HEK293 (cell line): ENCODE measurements around the gene PBRM1.

Experiments used
- IKZF3 ChIP-seq: fragments of 450-650 bp; IDR thresholded peaks from 2 replicates; pipeline ENCODE4 v1.5.0; 2018; ENCODE audit warnings: missing biosample characterization, mild to moderate bottlenecking, missing genetic modification characterization, moderate library complexity
- KLF16 ChIP-seq: fragments of 450-650 bp; formaldehyde crosslinking; IDR thresholded peaks from 2 replicates; pipeline ENCODE4 v1.5.1; 2017; ENCODE audit warnings: missing biosample characterization, missing genetic modification characterization
- KLF8 ChIP-seq: fragments of 450-650 bp; formaldehyde crosslinking; IDR thresholded peaks from 2 replicates; pipeline ENCODE4 v1.5.1; 2016; ENCODE audit warnings: missing biosample characterization, missing genetic modification characterization
- OVOL3 ChIP-seq: fragments of 450-650 bp; formaldehyde crosslinking; IDR thresholded peaks from 2 replicates; pipeline ENCODE4 v1.5.1; 2016; ENCODE audit warnings: missing biosample characterization, missing genetic modification characterization
- PRDM1 ChIP-seq: fragments of 450-650 bp; formaldehyde crosslinking; IDR thresholded peaks from 2 replicates; pipeline ENCODE4; 2016; ENCODE audit warnings: missing biosample characterization, missing genetic modification characterization
- TCF7L2 ChIP-seq: IDR thresholded peaks from 2 replicates; pipeline ENCODE4 v1.6.1; 2011; ENCODE audit warnings: low read depth, mild to moderate bottlenecking, inconsistent platforms, low read length, moderate library complexity, borderline replicate concordance
- TRIM28 ChIP-seq: IDR thresholded peaks from 2 replicates; pipeline ENCODE4 v1.6.1; 2011; ENCODE audit warnings: low read length, control low read depth, borderline replicate concordance
- YY2 ChIP-seq: fragments of 450-650 bp; formaldehyde crosslinking; IDR thresholded peaks from 2 replicates; pipeline ENCODE4 v1.5.1; 2016; ENCODE audit warnings: missing biosample characterization, missing genetic modification characterization
- ZBTB6 ChIP-seq: fragments of 450-650 bp; formaldehyde crosslinking; IDR thresholded peaks from 2 replicates; pipeline ENCODE4 v1.5.1; 2017; ENCODE audit warnings: missing biosample characterization, missing genetic modification characterization
- ZFHX2 ChIP-seq: fragments of 450-650 bp; formaldehyde crosslinking; conservative IDR thresholded peaks from 2 replicates; pipeline ENCODE4 v1.5.1; 2016; ENCODE audit warnings: missing biosample characterization, missing genetic modification characterization
- ZFP3 ChIP-seq: fragments of 450-650 bp; formaldehyde crosslinking; IDR thresholded peaks from 2 replicates; pipeline ENCODE4 v1.5.1; 2016; ENCODE audit warnings: low read depth, missing biosample characterization, missing genetic modification characterization
- ZFP41 ChIP-seq: fragments of 450-650 bp; formaldehyde crosslinking; IDR thresholded peaks from 2 replicates; pipeline ENCODE4 v1.5.1; 2016; ENCODE audit warnings: missing biosample characterization, missing genetic modification characterization, borderline replicate concordance
- ZFP69B ChIP-seq: fragments of 450-650 bp; formaldehyde crosslinking; IDR thresholded peaks from 2 replicates; pipeline ENCODE4 v1.5.1; 2016; ENCODE audit warnings: missing biosample characterization, missing genetic modification characterization
- ZNF133 ChIP-seq: fragments of 450-650 bp; formaldehyde crosslinking; IDR thresholded peaks from 2 replicates; pipeline ENCODE4 v1.5.1; 2016; ENCODE audit warnings: missing biosample characterization, missing genetic modification characterization
- ZNF169 ChIP-seq: fragments of 450-650 bp; formaldehyde crosslinking; IDR thresholded peaks from 2 replicates; pipeline ENCODE4 v1.5.1; 2016; ENCODE audit warnings: missing biosample characterization, missing genetic modification characterization
- ZNF175 ChIP-seq: fragments of 450-650 bp; formaldehyde crosslinking; IDR thresholded peaks from 2 replicates; pipeline ENCODE4 v1.5.1; 2016; ENCODE audit warnings: missing biosample characterization, missing genetic modification characterization
- ZNF214 ChIP-seq: fragments of 450-650 bp; formaldehyde crosslinking; IDR thresholded peaks from 2 replicates; pipeline ENCODE4 v1.5.1; 2017; ENCODE audit warnings: missing biosample characterization, mild to moderate bottlenecking, missing genetic modification characterization, borderline replicate concordance
- ZNF221 ChIP-seq: fragments of 450-650 bp; formaldehyde crosslinking; IDR thresholded peaks from 2 replicates; pipeline ENCODE4 v1.5.1; 2017; ENCODE audit warnings: missing biosample characterization, missing genetic modification characterization, borderline replicate concordance
- ZNF23 ChIP-seq: fragments of 450-650 bp; formaldehyde crosslinking; IDR thresholded peaks from 2 replicates; pipeline ENCODE4 v1.5.1; 2016; ENCODE audit warnings: missing biosample characterization, missing genetic modification characterization, borderline replicate concordance
- ZNF239 ChIP-seq: fragments of 450-650 bp; formaldehyde crosslinking; IDR thresholded peaks from 2 replicates; pipeline ENCODE4 v1.5.1; 2016; ENCODE audit warnings: missing biosample characterization, missing genetic modification characterization
- ZNF354C ChIP-seq: fragments of 450-650 bp; formaldehyde crosslinking; IDR thresholded peaks from 2 replicates; pipeline ENCODE4 v1.5.1; 2016; ENCODE audit warnings: missing biosample characterization, missing genetic modification characterization, low read depth, borderline replicate concordance
- ZNF398 ChIP-seq: fragments of 450-650 bp; formaldehyde crosslinking; IDR thresholded peaks from 2 replicates; pipeline ENCODE4 v1.5.1; 2017; ENCODE audit warnings: missing biosample characterization, missing genetic modification characterization
- ZNF404 ChIP-seq: fragments of 450-650 bp; formaldehyde crosslinking; IDR thresholded peaks from 2 replicates; pipeline ENCODE4 v1.5.1; 2017; ENCODE audit warnings: missing biosample characterization, missing genetic modification characterization
- ZNF416 ChIP-seq: fragments of 450-650 bp; formaldehyde crosslinking; IDR thresholded peaks from 2 replicates; pipeline ENCODE4 v1.5.1; 2016; ENCODE audit warnings: missing biosample characterization, missing genetic modification characterization
- ZNF488 ChIP-seq: fragments of 450-650 bp; formaldehyde crosslinking; IDR thresholded peaks from 2 replicates; pipeline ENCODE4 v1.5.1; 2016; ENCODE audit warnings: missing biosample characterization, missing genetic modification characterization
- ZNF501 ChIP-seq: fragments of 450-650 bp; formaldehyde crosslinking; IDR thresholded peaks from 2 replicates; pipeline ENCODE4 v1.5.1; 2016; ENCODE audit warnings: missing biosample characterization, missing genetic modification characterization
- ZNF513 ChIP-seq: fragments of 450-650 bp; IDR thresholded peaks from 2 replicates; pipeline ENCODE4 v1.5.1; 2018; ENCODE audit warnings: missing biosample characterization, missing genetic modification characterization
- ZNF600 ChIP-seq: fragments of 450-650 bp; formaldehyde crosslinking; IDR thresholded peaks from 2 replicates; pipeline ENCODE4 v1.5.1; 2016; ENCODE audit warnings: missing biosample characterization, missing genetic modification characterization
- ZNF624 ChIP-seq: fragments of 450-650 bp; formaldehyde crosslinking; IDR thresholded peaks from 2 replicates; pipeline ENCODE4 v1.5.1; 2017; ENCODE audit warnings: missing biosample characterization, missing genetic modification characterization
- ZNF645 ChIP-seq: fragments of 450-650 bp; formaldehyde crosslinking; IDR thresholded peaks from 2 replicates; pipeline ENCODE4; 2016; ENCODE audit warnings: missing biosample characterization, missing genetic modification characterization
- ZNF777 ChIP-seq: fragments of 450-650 bp; formaldehyde crosslinking; IDR thresholded peaks from 2 replicates; pipeline ENCODE4 v1.5.1; 2017; ENCODE audit warnings: missing biosample characterization, missing genetic modification characterization, borderline replicate concordance
- ZSCAN23 ChIP-seq: fragments of 450-650 bp; formaldehyde crosslinking; IDR thresholded peaks from 2 replicates; pipeline ENCODE4 v1.5.1; 2016; ENCODE audit warnings: missing biosample characterization, missing genetic modification characterization
- TF ChIP-seq, protein P1 (sequence below): fragments of 450-650 bp; formaldehyde crosslinking; IDR thresholded peaks from 2 replicates; pipeline ENCODE4 v1.5.1; 2016; ENCODE audit warnings: missing biosample characterization, missing genetic modification characterization

Gene PBRM1

DNA sequence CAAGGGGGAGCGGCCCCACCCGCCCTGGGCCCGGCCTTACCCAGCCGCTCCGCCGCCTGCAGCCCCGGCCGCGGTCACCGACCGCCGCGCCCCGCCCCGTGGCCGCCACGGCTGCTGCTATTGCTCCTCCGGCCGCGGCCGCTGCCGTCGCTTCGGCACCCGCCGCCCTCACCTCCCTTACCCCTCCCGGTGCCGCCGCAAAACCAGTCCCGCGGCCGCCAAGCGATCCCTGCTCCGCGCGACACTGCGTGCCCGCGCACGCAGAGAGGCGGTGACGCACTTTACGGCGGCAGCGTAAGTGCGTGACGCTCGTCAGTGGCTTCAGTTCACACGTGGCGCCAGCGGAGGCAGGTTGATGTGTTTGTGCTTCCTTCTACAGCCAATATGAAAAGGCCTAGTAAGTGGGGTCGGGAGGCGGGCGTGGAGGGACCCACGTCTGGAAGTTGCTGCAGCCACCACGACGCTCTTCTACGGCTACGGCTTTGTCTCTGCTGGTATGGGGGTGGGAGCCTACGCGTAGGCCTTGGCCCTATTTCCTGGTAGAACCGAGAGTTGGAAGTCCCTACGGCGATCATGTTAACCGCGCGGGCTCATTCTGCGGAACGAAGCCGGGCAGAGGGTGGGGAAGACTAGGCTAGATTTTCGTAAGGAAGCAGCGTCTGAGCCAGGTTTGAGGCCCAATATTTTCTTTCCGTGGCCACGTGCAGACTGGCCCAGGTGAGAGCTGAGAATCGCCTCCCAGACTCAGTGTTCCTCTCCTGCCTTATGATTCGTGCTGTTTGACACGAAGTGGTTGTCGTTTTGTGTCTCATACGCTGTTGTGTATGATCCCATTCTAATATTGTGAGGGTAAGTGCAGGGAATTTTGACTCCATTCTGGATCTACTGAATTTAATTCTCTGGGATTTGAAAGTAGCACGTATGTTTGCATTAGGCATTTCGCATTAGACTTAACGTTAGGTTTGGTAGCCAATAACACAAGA is at the start of gene PBRM1, which contains the start of gene GNL3 (continued):
- TF ChIP-seq ZNF398 (no peak), PRDM1 (no peak), ZBTB6 (tag by site-specific recombination) (no peak), ZNF404 (tag by site-specific recombination) (no peak), ZNF354C (no peak), ZNF624 (no peak), ZNF777 (tag by site-specific recombination) (no peak), ZFP41 (tag by site-specific recombination) (no peak), ZNF600 (peak; percentile 12; the same call in 1 of the 2 replicates), ZNF221 (tag by site-specific recombination) (no peak), ZNF169 (no peak), TCF7L2 (no peak), ZNF488 (no peak), ZFHX2 (tag by site-specific recombination) (peak; percentile 46), IKZF3 (no peak), ZNF133 (no peak), ZNF513 (tag by site-specific recombination) (no peak), TRIM28 (no peak), ZFP3 (no peak), ZNF645 (tag by site-specific recombination) (no peak), ZNF501 (tag by site-specific recombination) (peak; percentile 86; the same call in 1 of the 2 replicates), YY2 (tag by site-specific recombination) (0 out of 2 replicates have a peak, but pooled peaks have one; percentile 24), KLF16 (tag by site-specific recombination) (peak; percentile 67), ZNF23 (tag by site-specific recombination) (no peak), ZNF416 (tag by site-specific recombination) (no peak), ZSCAN23 (tag by site-specific recombination) (peak; percentile 39; the same call in 1 of the 2 replicates), ZNF239 (tag by site-specific recombination) (no peak), OVOL3 (no peak), KLF8 (tag by site-specific recombination) (peak; percentile 69), ZNF175 (tag by site-specific recombination) (no peak), ZFP69B (tag by site-specific recombination) (peak; percentile 66; the same call in 1 of the 2 replicates), ZNF214 (tag by site-specific recombination) (no peak)
- TF ChIP-seq, protein P1, sequence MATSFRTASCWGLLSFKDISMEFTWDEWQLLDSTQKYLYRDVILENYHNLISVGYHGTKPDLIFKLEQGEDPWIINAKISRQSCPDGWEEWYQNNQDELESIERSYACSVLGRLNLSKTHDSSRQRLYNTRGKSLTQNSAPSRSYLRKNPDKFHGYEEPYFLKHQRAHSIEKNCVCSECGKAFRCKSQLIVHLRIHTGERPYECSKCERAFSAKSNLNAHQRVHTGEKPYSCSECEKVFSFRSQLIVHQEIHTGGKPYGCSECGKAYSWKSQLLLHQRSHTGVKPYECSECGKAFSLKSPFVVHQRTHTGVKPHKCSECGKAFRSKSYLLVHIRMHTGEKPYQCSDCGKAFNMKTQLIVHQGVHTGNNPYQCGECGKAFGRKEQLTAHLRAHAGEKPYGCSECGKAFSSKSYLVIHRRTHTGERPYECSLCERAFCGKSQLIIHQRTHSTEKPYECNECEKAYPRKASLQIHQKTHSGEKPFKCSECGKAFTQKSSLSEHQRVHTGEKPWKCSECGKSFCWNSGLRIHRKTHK = no peak
